CD4-positive, CD25-positive, alpha-beta regulatory T cell (primary cell): ENCODE data around the gene RBM33. TPM values are rescaled to one million over a fixed set of nuclear protein-coding genes. Genes with fewer than 3 reads are reported as not detected.

Experiments used
- ATAC-seq, 2 donors: fragments of 150-1000 bp; cut with Tn5 transposase; one replicate each; pipeline ENCODE4 v1.10.0; 2021; ENCODE audit warnings: low read depth in 2 of 2, moderate number of reproducible peaks in 2 of 2, moderate library complexity in 1 of 2
- DNase-seq, 3 donors: peaks; one replicate each; pipeline versions ENCODE4 v3.0.0 to v3.0.0-alpha.2; 2012 to 2022; ENCODE audit warnings: mixed read lengths in 1 of 3
- H3K27ac ChIP-seq: one replicate; pipeline ENCODE4 v1.7.0; 2013; ENCODE audit warnings: mild to moderate bottlenecking, low read length; ENCODE audit not compliant: insufficient read depth, poor library complexity, severe bottlenecking
- H3K27me3 ChIP-seq: one replicate; pipeline ENCODE4 v1.7.0; 2013; ENCODE audit warnings: low read length; ENCODE audit not compliant: control insufficient read depth, insufficient read depth
- H3K36me3 ChIP-seq: one replicate; pipeline ENCODE4 v1.7.0; 2013; ENCODE audit warnings: mild to moderate bottlenecking, low read length, moderate library complexity; ENCODE audit not compliant: control insufficient read depth, insufficient read depth
- H3K4me1 ChIP-seq: 2 replicates; pipeline ENCODE4 v1.7.0; 2013; ENCODE audit warnings: mild to moderate bottlenecking, low read length; ENCODE audit not compliant: insufficient read depth, control insufficient read depth, poor library complexity, severe bottlenecking
- H3K4me3 ChIP-seq: one replicate; pipeline ENCODE4 v1.7.0; 2013; ENCODE audit warnings: low read depth, mild to moderate bottlenecking, low read length, moderate library complexity
- H3K9me3 ChIP-seq, 2 experiments: 1 replicate in 1 of 2; 2 replicates in 1 of 2; pipeline ENCODE4 v1.7.0; 2013; ENCODE audit warnings: low read length in 2 of 2, mild to moderate bottlenecking in 1 of 2, moderate library complexity in 1 of 2; ENCODE audit not compliant: control insufficient read depth in 2 of 2
- H3K27ac Mint-ChIP-seq, 3 donors: one replicate each; pipeline ENCODE4 v1.8.0; 2020 to 2022; ENCODE audit warnings: mild to moderate bottlenecking in 3 of 3, mixed read lengths in 3 of 3, moderate library complexity in 2 of 3
- H3K27me3 Mint-ChIP-seq: one replicate; pipeline ENCODE4 v1.8.0; 2022; ENCODE audit warnings: mild to moderate bottlenecking, mixed read lengths
- H3K36me3 Mint-ChIP-seq: one replicate; pipeline ENCODE4 v1.8.0; 2020; ENCODE audit warnings: mixed read lengths
- H3K4me1 Mint-ChIP-seq, 4 donors: one replicate each; pipeline ENCODE4 v1.8.0; 2020 to 2022; ENCODE audit warnings: mixed read lengths in 4 of 4, mild to moderate bottlenecking in 1 of 4
- H3K4me3 Mint-ChIP-seq, 4 donors: one replicate each; pipeline ENCODE4 v1.8.0; 2020 to 2022; ENCODE audit warnings: mild to moderate bottlenecking in 4 of 4, mixed read lengths in 4 of 4, moderate library complexity in 3 of 4
- H3K9me3 Mint-ChIP-seq, 7 donors: one replicate each; pipeline ENCODE4 v1.8.0; 2020 to 2022; ENCODE audit warnings: mixed read lengths in 7 of 7, mild to moderate bottlenecking in 3 of 7, moderate library complexity in 2 of 7
- polyA plus RNA-seq, 4 donors: library from polyadenylated mRNA; unstranded; fragments of 300-500 nt; fragmentation: Illumina TruSeq; gene quantifications; one replicate each; pipeline ENCODE4 v1.2.3, GENCODE V29; 2021
- total RNA-seq: library from RNA; stranded (reverse); gene quantifications from one replicate; pipeline ENCODE4 v1.2.3, GENCODE V29; 2022

The RBM33 gene
- total and polyA plus RNA-seq, 5 donors from 2014 or later = 33.5 to 196 (median 36.8) TPM

DNA sequence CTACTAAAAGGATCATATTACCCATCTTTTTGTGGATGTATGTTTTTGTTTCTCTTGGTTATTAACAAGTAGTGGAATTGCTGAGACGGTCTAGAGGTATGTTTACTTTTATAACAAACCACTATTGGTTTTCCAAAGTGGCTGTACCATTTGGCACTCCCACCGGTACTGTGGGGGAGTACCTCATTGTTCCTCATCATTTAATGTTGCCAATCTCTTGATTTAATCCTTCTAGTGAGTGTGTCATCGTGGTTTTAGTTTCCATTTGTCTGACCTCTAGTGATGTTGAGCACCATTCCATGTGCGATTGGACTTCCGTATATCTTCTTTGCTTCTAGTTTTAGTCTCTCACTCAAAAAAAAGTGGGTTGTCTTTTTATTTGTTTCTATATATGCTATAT, 50.4 kb downstream of the RBM33 start:
- ATAC-seq = no peak
- Histone ChIP-seq H3K9me3 (no peaks in the 10 kb centered on the region), H3K27me3 (no peaks in the 10 kb centered on the region), H3K36me3 (peaks cover 15% of the 10 kb centered on the region), H3K27ac (no peak overlapping the region), H3K4me1 (peaks cover 20% of the 10 kb centered on the region), H3K4me3 (no peak overlapping the region)
- no peak for DNase-seq
- Mint-ChIP-seq H3K27ac (peak overlapping the region; percentile 11 to 70 (median 59)), H3K27me3 (no peaks in the 10 kb centered on the region), H3K9me3 (peaks cover 0 to 2% (median 0%) of the 10 kb centered on the region in 7 donors), H3K4me3 (no peak overlapping the region), H3K4me1 (peaks cover 43 to 95% (median 74%) of the 10 kb centered on the region in 4 donors), H3K36me3 (peaks cover 25% of the 10 kb centered on the region)

DNA sequence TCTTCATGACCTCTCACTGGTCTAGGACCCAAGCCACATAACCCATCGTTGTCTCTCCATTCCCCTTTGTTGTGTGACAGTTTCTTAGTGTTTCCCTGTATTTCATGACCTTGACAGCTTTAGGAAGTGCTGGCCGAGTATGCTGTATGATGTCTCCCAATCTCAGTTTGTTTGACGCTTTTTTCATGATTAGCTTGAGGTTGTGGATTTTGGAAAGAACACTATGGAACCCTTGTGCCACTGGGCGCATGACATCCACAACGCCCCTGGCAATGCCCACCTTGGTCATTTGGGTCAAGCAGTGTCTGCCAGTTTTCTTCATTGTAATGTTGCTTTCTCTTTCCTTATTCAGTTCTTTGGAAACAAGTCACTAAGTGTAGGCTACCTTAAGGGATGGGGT, 52.3 kb downstream of the RBM33 start:
- Mint-ChIP-seq H3K27ac (peak overlapping the region; percentile 0 to 70 (median 4)), H3K27me3 (no peaks in the 10 kb centered on the region), H3K4me3 (peak overlapping the region in 1 of 4 donors; percentile 0), H3K36me3 (peaks cover 23% of the 10 kb centered on the region), H3K9me3 (no peaks in the 10 kb centered on the region), H3K4me1 (peaks cover 36 to 80% (median 61%) of the 10 kb centered on the region in 4 donors)
- Histone ChIP-seq H3K4me1 (peaks cover 15% of the 10 kb centered on the region), H3K4me3 (no peak overlapping the region), H3K27ac (no peak overlapping the region), H3K27me3 (no peaks in the 10 kb centered on the region), H3K9me3 (no peaks in the 10 kb centered on the region), H3K36me3 (peaks cover 27% of the 10 kb centered on the region)
- DNase-seq (no peak), ATAC-seq (no peak)

- peaks cover 46% of the 10 kb centered on the region for H3K36me3 ChIP-seq
- H3K9me3 ChIP-seq = no peaks in the 10 kb centered on the region
- Mint-ChIP-seq H3K4me3 (peak overlapping the region in 1 of 4 donors; percentile 38), H3K27ac (peak overlapping the region in 1 of 3 donors; percentile 16), H3K4me1 (peaks cover 35 to 71% (median 62%) of the 10 kb centered on the region in 4 donors), H3K9me3 (no peaks in the 10 kb centered on the region), H3K27me3 (no peaks in the 10 kb centered on the region), H3K36me3 (peaks cover 42% of the 10 kb centered on the region)
- no peaks in the 10 kb centered on the region for H3K27me3 ChIP-seq
- no peak overlapping the region for H3K27ac ChIP-seq
- H3K4me1 ChIP-seq = peaks cover 5% of the 10 kb centered on the region
- DNase-seq (no peak), ATAC-seq (no peak)
- H3K4me3 ChIP-seq = no peak overlapping the region
Observed at GRCh38 chr7:155698633-155699032, 54.2 kb downstream of the RBM33 start.

DNA sequence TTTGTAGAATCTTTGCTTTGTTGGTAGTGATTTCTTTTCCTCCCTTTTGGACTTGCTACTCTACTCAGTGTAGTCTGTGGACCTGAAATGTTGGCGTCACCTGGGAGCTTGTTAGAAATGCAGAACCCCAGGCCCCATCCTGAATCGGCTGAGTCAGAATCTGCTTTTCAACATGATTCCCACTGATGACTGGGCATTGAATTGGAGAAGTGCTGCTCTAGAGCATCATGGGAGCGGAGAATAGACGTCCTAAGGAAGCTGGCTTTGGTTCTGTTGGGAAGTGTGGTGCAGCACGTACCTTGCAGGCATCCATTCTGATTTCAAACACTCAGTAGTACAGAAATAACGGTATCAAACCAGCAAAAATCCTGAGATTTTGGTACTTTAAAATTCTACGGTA, 54.7 kb downstream of the RBM33 start:
- Histone ChIP-seq H3K27ac (no peak overlapping the region), H3K9me3 (no peaks in the 10 kb centered on the region), H3K27me3 (no peaks in the 10 kb centered on the region), H3K4me1 (no peaks in the 10 kb centered on the region), H3K36me3 (peaks cover 48% of the 10 kb centered on the region), H3K4me3 (no peak overlapping the region)
- Mint-ChIP-seq H3K4me1 (peaks cover 30 to 72% (median 62%) of the 10 kb centered on the region in 4 donors), H3K9me3 (no peaks in the 10 kb centered on the region), H3K27me3 (no peaks in the 10 kb centered on the region), H3K36me3 (peaks cover 47% of the 10 kb centered on the region), H3K27ac (no peak overlapping the region), H3K4me3 (peak overlapping the region in 1 of 4 donors; percentile 38)
- ATAC-seq (no peak), DNase-seq (no peak)

DNA sequence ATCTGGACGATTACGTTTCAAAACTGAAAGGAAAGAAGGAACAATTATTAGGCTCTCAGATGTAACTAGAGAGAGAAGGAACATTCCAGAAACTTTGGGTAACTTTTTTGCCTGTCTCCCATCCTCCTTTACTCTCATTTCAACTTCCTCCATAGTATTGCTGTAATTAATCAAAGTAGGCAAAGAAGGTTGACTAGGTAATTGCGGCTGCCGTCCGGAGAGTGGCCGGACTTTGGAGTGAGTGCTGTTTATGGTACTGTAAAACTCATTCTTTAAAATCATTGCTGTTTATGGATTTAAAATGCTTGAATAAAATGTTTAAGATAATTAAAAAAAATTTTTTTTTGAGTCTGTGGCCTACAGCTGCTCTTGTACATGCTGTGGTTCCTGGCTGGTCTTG, 56.4 kb downstream of the RBM33 start:
- H3K4me1 Mint-ChIP-seq = peaks cover 19 to 55% (median 50%) of the 10 kb centered on the region in 4 donors
- H3K27ac Mint-ChIP-seq = no peak overlapping the region
- Histone ChIP-seq H3K27me3 (no peaks in the 10 kb centered on the region), H3K36me3 (peaks cover 58% of the 10 kb centered on the region), H3K4me3 (no peak overlapping the region), H3K27ac (no peak overlapping the region), H3K9me3 (no peaks in the 10 kb centered on the region), H3K4me1 (no peaks in the 10 kb centered on the region)
- DNase-seq (no peak), ATAC-seq (no peak)
- H3K27me3 Mint-ChIP-seq = no peaks in the 10 kb centered on the region
- no peak overlapping the region for H3K4me3 Mint-ChIP-seq
- no peaks in the 10 kb centered on the region for H3K9me3 Mint-ChIP-seq
- H3K36me3 Mint-ChIP-seq = peaks cover 48% of the 10 kb centered on the region

DNA sequence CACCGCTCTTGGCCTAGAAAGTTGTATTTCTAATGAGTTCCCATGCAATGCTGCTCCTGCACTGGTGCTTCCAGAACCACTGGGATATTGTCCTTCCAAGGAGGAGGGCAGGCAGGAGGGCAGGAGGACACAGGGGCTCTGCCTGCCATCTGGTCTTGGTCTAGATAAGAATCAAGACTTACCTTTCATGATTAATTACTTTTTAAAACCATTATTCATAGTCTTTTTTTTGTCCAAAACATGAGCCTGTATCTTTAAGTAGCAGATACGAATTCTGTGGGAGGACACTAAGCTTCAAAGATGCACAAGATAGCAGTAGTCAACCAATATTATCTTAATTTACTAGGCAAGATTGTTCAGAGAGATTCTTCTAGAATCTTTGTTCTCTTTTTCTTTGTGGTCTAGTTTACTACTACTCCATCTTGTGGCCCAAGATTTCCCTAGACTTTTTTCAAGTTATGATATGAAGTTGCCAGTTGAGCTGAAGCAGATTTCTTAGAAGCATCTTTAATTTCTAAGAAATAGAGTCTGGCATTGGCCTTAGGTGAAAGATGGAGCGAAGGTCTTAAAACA, 57.6 kb downstream of the RBM33 start:
- H3K36me3 Mint-ChIP-seq = peaks cover 46% of the 10 kb centered on the region

GRCh38 chr7:155702616-155703015, 58.2 kb downstream of the RBM33 start:
- Mint-ChIP-seq H3K4me1 (peaks cover 14 to 39% (median 33%) of the 10 kb centered on the region in 4 donors), H3K9me3 (no peaks in the 10 kb centered on the region), H3K27me3 (no peaks in the 10 kb centered on the region), H3K36me3 (peaks cover 46% of the 10 kb centered on the region), H3K4me3 (no peak overlapping the region), H3K27ac (peak overlapping the region; percentile 3 to 90 (median 35))
- Histone ChIP-seq H3K36me3 (peaks cover 68% of the 10 kb centered on the region), H3K9me3 (no peaks in the 10 kb centered on the region), H3K4me3 (no peak overlapping the region), H3K27ac (no peak overlapping the region), H3K4me1 (no peaks in the 10 kb centered on the region), H3K27me3 (no peaks in the 10 kb centered on the region)
- no peak for DNase-seq
- no peak for ATAC-seq

More for the DNA sequence above, 57.6 kb downstream of the RBM33 start:
- Mint-ChIP-seq H3K9me3 (no peaks in the 10 kb centered on the region), H3K27me3 (no peaks in the 10 kb centered on the region), H3K4me3 (no peak overlapping the region), H3K4me1 (peaks cover 14 to 45% (median 38%) of the 10 kb centered on the region in 4 donors), H3K27ac (peak overlapping the region in 2 of 3 donors; percentile 10 to 35)
- Histone ChIP-seq H3K27ac (no peak overlapping the region), H3K4me1 (no peaks in the 10 kb centered on the region), H3K27me3 (no peaks in the 10 kb centered on the region), H3K9me3 (no peaks in the 10 kb centered on the region), H3K36me3 (peaks cover 64% of the 10 kb centered on the region), H3K4me3 (no peak overlapping the region)
- ATAC-seq (no peak), DNase-seq (peak in 1 of 3 donors; percentile 18)
